MM.1S (cell line): ENCODE measurements around the gene SCAANT1.

Experiments
- EZH2 ChIP-seq: fragments of 300-600 bp; sonication (generic); optimal IDR thresholded peaks from 2 replicates; pipeline ENCODE3; 2017; ENCODE audit warnings: low read depth, mild to moderate bottlenecking, antibody characterized with exemption, low read length, mixed read lengths
- EZH2phosphoT487 ChIP-seq: fragments of 300-600 bp; sonication (generic); IDR thresholded peaks from 2 replicates; pipeline ENCODE4 v1.6.1; 2018; ENCODE audit warnings: antibody characterized with exemption, low read length
- TF ChIP-seq, protein P1 (sequence below): fragments of 300-600 bp; sonication (generic); IDR thresholded peaks from 2 replicates; pipeline ENCODE4 v1.5.1; 2016; ENCODE audit warnings: antibody characterized with exemption, low read length, mixed read lengths

DNA sequence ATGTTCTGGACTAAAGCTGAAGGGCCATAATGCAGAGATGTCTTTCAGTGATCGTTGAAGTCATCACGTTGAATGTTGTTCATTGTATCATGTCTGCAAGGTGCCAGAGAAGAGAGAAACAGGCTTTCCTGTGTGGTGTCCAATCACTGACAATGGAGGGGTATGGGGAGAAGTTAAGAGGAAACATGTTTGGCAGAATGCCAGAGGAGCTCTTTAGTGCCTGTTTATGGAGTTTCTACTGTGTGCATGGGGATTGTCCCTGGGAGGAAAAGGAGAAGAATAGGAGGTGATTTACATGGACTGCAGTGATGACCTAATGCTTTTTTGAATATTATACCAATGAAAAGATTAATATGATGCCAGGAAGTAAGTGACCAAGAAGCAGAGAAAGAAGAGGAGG is 11.7 kb downstream of the SCAANT1 start:
- TF ChIP-seq, protein P1, sequence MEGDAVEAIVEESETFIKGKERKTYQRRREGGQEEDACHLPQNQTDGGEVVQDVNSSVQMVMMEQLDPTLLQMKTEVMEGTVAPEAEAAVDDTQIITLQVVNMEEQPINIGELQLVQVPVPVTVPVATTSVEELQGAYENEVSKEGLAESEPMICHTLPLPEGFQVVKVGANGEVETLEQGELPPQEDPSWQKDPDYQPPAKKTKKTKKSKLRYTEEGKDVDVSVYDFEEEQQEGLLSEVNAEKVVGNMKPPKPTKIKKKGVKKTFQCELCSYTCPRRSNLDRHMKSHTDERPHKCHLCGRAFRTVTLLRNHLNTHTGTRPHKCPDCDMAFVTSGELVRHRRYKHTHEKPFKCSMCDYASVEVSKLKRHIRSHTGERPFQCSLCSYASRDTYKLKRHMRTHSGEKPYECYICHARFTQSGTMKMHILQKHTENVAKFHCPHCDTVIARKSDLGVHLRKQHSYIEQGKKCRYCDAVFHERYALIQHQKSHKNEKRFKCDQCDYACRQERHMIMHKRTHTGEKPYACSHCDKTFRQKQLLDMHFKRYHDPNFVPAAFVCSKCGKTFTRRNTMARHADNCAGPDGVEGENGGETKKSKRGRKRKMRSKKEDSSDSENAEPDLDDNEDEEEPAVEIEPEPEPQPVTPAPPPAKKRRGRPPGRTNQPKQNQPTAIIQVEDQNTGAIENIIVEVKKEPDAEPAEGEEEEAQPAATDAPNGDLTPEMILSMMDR = no peak
- TF ChIP-seq EZH2 = no peak
- no peak for TF ChIP-seq EZH2phosphoT487
